Activated naive CD4-positive, alpha-beta T cell treated with anti-CD3 and anti-CD28 coated beads, Interleukin-2, amount 50 U/mL, for 72 hours (primary cell): ENCODE results near the gene CCR4. TPM values are rescaled to one million over a fixed set of nuclear protein-coding genes. Genes with fewer than 3 reads are reported as not detected.
"Not testable (repeated sequence)": the region's sequence is repeated elsewhere in the genome, so short reads cannot be mapped to it uniquely, and the experiment has no call there.

Experiments
- ATAC-seq, 2 donors: fragments of 150-1000 bp; cut with Tn5 transposase; 2 replicates each; pipeline ENCODE4 v1.10.0; 2021; ENCODE audit warnings: mild to moderate bottlenecking in 2 of 2, moderate library complexity in 2 of 2
- DNase-seq, 2 donors: peaks; one replicate each; pipeline ENCODE4 v3.0.0; 2021 to 2022; ENCODE audit warnings: low spot score in 2 of 2
- H3K27ac Mint-ChIP-seq, 2 donors: one replicate each; pipeline ENCODE4 v1.8.0; 2022; ENCODE audit warnings: mild to moderate bottlenecking in 2 of 2, mixed read lengths in 2 of 2
- H3K36me3 Mint-ChIP-seq, 2 donors: one replicate each; pipeline ENCODE4 v1.8.0; 2022; ENCODE audit warnings: mixed read lengths in 2 of 2
- H3K9me3 Mint-ChIP-seq, 2 donors: one replicate each; pipeline ENCODE4 v1.8.0; 2022; ENCODE audit warnings: mixed read lengths in 2 of 2
- total RNA-seq, 2 donors: library from RNA; stranded (reverse); gene quantifications; one replicate each; pipeline ENCODE4 v1.2.3, GENCODE V29; 2022

Gene CCR4
- total RNA-seq, 2 donors from 2014 or later: 19.0 to 38.6 TPM

GRCh38 chr3:32946973-32947788 is 4.3 kb upstream of the CCR4 start:
- Mint-ChIP-seq H3K9me3 (no peaks in the 10 kb centered on the region), H3K27ac (no peak overlapping the region), H3K36me3 (peaks cover 1 to 6% of the 10 kb centered on the region in 2 donors)
- no peak for DNase-seq
- peak in 1 of 2 donors; percentile 26 for ATAC-seq

- peak; percentile 83 to 97 for DNase-seq
- no peak overlapping the region for H3K27ac Mint-ChIP-seq
- ATAC-seq: peak; percentile 71 to 78
Measured at GRCh38 chr3:32947789-32948238, 3.6 kb upstream of the CCR4 start.

GRCh38 chr3:32948625-32949445 is 2.6 kb upstream of the CCR4 start:
- DNase-seq (no peak), ATAC-seq (no peak)
- Mint-ChIP-seq H3K9me3 (no peaks in the 10 kb centered on the region), H3K36me3 (peaks cover 11 to 15% of the 10 kb centered on the region in 2 donors), H3K27ac (no peak overlapping the region)

More at GRCh38 chr3:32947789-32948238, 3.6 kb upstream of the CCR4 start:
- no peaks in the 10 kb centered on the region for H3K9me3 Mint-ChIP-seq
- H3K36me3 Mint-ChIP-seq: peaks cover 6 to 8% of the 10 kb centered on the region in 2 donors

- DNase-seq: no peak
- ATAC-seq: no peak
- H3K27ac Mint-ChIP-seq: no peak overlapping the region
- H3K36me3 Mint-ChIP-seq: peaks cover 21 to 25% of the 10 kb centered on the region in 2 donors
- no peaks in the 10 kb centered on the region for H3K9me3 Mint-ChIP-seq
Measured at GRCh38 chr3:32950516-32950915, 928 bp upstream of the CCR4 start.

DNA sequence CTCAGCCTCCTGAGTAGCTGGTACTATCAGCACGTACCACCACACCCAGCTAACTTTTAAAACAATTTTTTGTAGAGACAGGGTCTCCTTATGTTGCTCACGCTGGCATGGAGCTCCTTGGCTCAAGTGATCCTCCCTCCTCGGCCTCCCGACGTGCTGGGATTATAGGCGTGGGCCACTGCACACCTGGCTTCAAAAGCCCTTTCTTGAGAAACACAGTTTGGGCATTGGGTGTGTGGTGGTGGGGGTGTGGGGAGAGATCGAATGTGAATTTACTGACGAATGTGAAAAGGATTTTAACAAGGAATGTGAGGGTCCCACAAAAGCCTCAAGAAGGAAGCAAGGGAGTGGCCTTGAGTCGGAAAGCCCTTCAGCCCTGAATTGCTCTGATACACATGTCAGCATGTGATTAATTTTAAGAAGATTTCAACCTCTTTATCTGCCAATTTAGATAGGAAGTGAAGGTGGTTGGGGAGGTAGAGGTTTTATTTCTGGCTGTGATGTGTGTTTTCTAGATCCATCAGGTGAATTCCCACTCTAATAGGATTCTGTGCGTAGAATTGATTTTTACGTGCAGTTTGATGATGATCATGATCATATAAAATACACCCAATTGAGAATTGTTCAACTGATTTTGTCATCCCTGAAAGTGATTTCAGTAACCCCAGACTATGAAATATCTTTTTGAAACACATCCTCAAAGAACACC is 1.1 kb downstream of the CCR4 start:
- ATAC-seq (peak in 1 of 2 donors; percentile 27), DNase-seq (no peak)
- H3K36me3 Mint-ChIP-seq: peaks cover 21 to 25% of the 10 kb centered on the region in 2 donors
- peak overlapping the region; percentile 82 to 92 for H3K27ac Mint-ChIP-seq
- H3K9me3 Mint-ChIP-seq: no peaks in the 10 kb centered on the region

DNA sequence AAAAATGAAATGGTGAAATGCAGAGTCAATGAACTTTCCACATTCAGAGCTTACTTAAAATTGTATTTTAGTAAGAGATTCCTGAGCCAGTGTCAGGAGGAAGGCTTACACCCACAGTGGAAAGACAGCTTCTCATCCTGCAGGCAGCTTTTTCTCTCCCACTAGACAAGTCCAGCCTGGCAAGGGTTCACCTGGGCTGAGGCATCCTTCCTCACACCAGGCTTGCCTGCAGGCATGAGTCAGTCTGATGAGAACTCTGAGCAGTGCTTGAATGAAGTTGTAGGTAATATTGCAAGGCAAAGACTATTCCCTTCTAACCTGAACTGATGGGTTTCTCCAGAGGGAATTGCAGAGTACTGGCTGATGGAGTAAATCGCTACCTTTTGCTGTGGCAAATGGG is 3.1 kb downstream of the CCR4 start:
- ATAC-seq (no peak), DNase-seq (no peak)
- Mint-ChIP-seq H3K27ac (no peak overlapping the region), H3K9me3 (no peaks in the 10 kb centered on the region), H3K36me3 (peaks cover 21 to 25% of the 10 kb centered on the region in 2 donors)

GRCh38 chr3:32956750-32957570 is 5.5 kb downstream of the CCR4 start:
- no peak for ATAC-seq
- no peaks in the 10 kb centered on the region for H3K9me3 Mint-ChIP-seq
- DNase-seq: no peak
- H3K36me3 Mint-ChIP-seq: peaks cover 15 to 32% of the 10 kb centered on the region in 2 donors
- H3K27ac Mint-ChIP-seq: no peak overlapping the region

DNA sequence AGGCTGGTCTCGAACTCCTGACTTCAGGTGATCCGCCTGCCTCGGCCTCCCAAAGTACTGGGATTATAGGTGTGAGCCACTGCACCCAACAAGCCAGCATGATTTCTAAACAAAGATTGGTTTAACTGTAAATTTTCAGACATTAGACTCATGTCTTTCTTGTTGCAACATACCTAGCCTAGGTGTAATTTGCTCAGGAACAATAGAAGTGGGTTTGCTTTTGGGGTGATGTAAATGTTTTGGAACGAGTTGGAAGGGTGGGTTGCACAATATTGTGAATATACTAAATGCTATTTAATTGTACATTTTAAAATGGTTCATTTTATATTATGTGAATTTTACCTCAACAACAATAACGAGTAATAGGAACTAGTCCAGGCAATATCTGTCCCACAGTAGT is 7.1 kb downstream of the CCR4 start:
- Mint-ChIP-seq H3K9me3 (no peaks in the 10 kb centered on the region), H3K36me3 (peaks cover 13 to 21% of the 10 kb centered on the region in 2 donors), H3K27ac (no peak overlapping the region)
- DNase-seq: no peak
- ATAC-seq: no peak

- DNase-seq (no peak), ATAC-seq (peak; percentile 21 to 27)
- Mint-ChIP-seq H3K27ac (peak overlapping the region in 1 of 2 donors; percentile 90), H3K9me3 (peaks cover 0 to 6% of the 10 kb centered on the region in 2 donors), H3K36me3 (peaks cover 11 to 20% of the 10 kb centered on the region in 2 donors)
Measured at GRCh38 chr3:32959371-32959770, 7.9 kb downstream of the CCR4 start.

DNA sequence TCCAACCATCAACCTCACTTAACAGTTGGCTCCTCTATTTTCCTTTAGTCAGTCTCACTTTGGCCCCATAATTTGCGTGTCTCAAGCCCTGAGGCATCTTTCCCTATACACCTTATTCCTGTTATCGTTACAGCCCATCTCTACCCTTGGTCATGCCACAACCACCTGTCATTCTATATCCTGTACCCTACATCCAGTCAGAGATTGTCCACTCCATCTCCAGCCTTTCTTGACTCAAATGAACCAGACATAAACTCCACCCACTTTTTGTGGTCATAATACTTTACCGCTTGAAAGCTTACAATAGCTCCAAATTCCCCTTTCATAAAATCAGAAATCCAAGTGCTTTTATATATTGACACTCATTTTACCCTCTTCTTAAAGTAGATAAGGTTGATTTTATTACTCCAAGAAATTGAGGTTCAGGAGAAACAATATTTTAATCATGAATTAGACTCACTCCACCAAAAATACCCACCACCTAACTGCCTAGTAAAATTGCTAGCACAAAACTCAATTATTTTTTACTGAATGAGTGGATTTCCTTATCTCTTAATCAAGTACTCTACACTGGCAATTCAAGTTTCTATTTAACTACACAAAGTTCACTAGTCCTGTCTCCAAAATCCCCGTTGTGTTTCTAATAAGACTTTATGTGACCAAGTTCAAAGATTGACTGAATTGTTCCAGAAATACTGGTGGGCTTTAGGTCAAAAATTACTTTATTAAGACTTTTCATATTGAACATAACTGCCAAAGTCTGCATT is 9.1 kb downstream of the CCR4 start:
- H3K9me3 Mint-ChIP-seq: peaks cover 7 to 13% of the 10 kb centered on the region in 2 donors
- ATAC-seq (peak; percentile 73 to 81), DNase-seq (no peak)
- peaks cover 16 to 27% of the 10 kb centered on the region in 2 donors for H3K36me3 Mint-ChIP-seq
- peak overlapping the region; percentile 90 to 92 for H3K27ac Mint-ChIP-seq

DNA sequence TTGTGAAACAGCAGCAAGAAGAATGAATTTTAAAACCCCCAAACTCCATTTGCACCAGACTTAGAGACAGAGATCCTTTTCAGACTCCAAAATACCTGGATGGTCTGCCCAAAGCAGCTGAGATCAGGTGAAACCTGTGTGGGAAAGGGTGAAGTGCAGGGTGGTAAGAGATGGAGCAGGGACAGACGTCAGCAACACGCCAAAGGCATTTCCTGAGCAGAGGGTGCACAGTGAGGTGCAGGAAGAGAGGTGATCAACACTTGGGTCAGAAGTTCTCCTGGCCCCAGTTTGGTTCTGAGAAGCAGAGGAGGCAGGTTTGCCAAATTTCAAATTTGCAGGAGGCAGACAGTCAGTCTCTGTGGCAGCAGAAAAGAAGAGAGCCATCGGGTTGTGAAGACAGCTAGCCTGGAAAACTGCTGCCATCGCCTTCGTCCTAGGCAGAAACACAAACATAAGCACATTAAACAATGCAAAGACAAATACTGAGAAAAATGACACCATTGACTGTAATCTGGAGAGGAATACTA is 9.8 kb downstream of the CCR4 start:
- peaks cover 9 to 15% of the 10 kb centered on the region in 2 donors for H3K9me3 Mint-ChIP-seq
- peak; percentile 29 to 53 for ATAC-seq
- H3K36me3 Mint-ChIP-seq: peaks cover 23 to 34% of the 10 kb centered on the region in 2 donors
- no peak for DNase-seq
- peak overlapping the region; percentile 90 to 92 for H3K27ac Mint-ChIP-seq

- DNase-seq (no peak), ATAC-seq (peak; percentile 67 to 71)
- Mint-ChIP-seq H3K36me3 (peaks cover 31 to 50% of the 10 kb centered on the region in 2 donors), H3K9me3 (peaks cover 18 to 22% of the 10 kb centered on the region in 2 donors), H3K27ac (no peak overlapping the region)
Measured at GRCh38 chr3:32963871-32964270, 12.4 kb downstream of the CCR4 start.

DNA sequence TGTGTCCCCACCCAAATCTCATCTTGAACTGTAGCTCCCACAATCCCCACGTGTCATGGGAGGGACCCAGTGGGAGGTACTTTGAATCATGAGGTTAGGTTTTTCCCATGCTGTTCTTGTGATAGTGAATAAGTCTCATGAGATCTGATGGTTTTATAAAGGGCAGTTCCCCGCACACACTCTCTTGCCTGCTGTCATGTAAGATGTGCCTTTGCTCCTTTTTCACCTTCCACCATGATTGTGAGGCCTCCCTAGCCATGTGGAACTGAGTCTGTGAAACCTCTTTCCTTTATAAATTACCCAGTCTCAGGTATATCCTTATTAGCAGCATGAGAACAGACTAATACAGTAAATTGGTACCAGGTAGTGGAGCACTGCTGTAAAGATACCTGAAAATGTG is 13.3 kb downstream of the CCR4 start:
- not testable (repeated sequence) for H3K27ac Mint-ChIP-seq, DNase-seq, ATAC-seq
- Mint-ChIP-seq H3K9me3 (peaks cover 18 to 22% of the 10 kb centered on the region in 2 donors), H3K36me3 (peaks cover 31 to 50% of the 10 kb centered on the region in 2 donors)

GRCh38 chr3:32965617-32966213 is 14.3 kb downstream of the CCR4 start:
- not testable (repeated sequence) for H3K27ac Mint-ChIP-seq, DNase-seq, ATAC-seq
- Mint-ChIP-seq H3K36me3 (peaks cover 31 to 50% of the 10 kb centered on the region in 2 donors), H3K9me3 (peaks cover 18 to 22% of the 10 kb centered on the region in 2 donors)
